ENCODE results near the gene BORA. TPM values are rescaled to one million over a fixed set of nuclear protein-coding genes. Genes with fewer than 3 reads are reported as not detected.
"Not testable (repeated sequence)": the region's sequence is repeated elsewhere in the genome, so short reads cannot be mapped to it uniquely, and the experiment has no call there.

BORA gene
- total RNA-seq, 1 experiment from 2014 or later, result 8.0 TPM

GRCh38 chr13:72716776-72717175 is 10.9 kb upstream of the BORA start:
- in situ Hi-C loops (cut with HindIII; ENCODE audit: low pct_unique_long_range_greater_than_20kb, low sequenced_read_pairs) (no loop called here), intact Hi-C loops (cut with micrococcal nuclease; ENCODE audit: unreplicated experiment) (no loop called here)
- ChIA-PET CTCF (no interaction called here), POLR2A (no interaction called here)
- Histone ChIP-seq H3K9me3 (ENCODE audit: control insufficient read depth, insufficient read depth, low read depth, low read length) (no peaks in the 10 kb centered on the region), H3K27me3 (ENCODE audit: control insufficient read depth, insufficient read depth, low read length) (no peaks in the 10 kb centered on the region), H3K4me1 (ENCODE audit: control insufficient read depth, insufficient read depth, low read length) (no peaks in the 10 kb centered on the region), H3K4me3 (ENCODE audit: low read depth in 2 of 2, low read length in 2 of 2) (no peak overlapping the region), H3K27ac (ENCODE audit: low read length) (no peak overlapping the region), H3K36me3 (ENCODE audit: control insufficient read depth, insufficient read depth, low read length) (no peaks in the 10 kb centered on the region)
- ATAC-seq (no peak), DNase-seq (ENCODE audit: low read depth, low spot score) (no peak)
- no peak for TF ChIP-seq TCF7L2 (IDR thresholded peaks at IDR 0.05; ENCODE audit: low read depth, low read length)
- TF ChIP-seq SIN3A (IDR thresholded peaks at IDR 0.05; ENCODE audit: borderline replicate concordance, insufficient read depth, low read depth, low read length), result no peak
- TF ChIP-seq POLR2AphosphoS5 (IDR thresholded peaks at IDR 0.05; ENCODE audit: low read depth, low read length), result no peak
- TF ChIP-seq CTCF (IDR thresholded peaks at IDR 0.05), result no peak
- TF ChIP-seq, protein P1, sequence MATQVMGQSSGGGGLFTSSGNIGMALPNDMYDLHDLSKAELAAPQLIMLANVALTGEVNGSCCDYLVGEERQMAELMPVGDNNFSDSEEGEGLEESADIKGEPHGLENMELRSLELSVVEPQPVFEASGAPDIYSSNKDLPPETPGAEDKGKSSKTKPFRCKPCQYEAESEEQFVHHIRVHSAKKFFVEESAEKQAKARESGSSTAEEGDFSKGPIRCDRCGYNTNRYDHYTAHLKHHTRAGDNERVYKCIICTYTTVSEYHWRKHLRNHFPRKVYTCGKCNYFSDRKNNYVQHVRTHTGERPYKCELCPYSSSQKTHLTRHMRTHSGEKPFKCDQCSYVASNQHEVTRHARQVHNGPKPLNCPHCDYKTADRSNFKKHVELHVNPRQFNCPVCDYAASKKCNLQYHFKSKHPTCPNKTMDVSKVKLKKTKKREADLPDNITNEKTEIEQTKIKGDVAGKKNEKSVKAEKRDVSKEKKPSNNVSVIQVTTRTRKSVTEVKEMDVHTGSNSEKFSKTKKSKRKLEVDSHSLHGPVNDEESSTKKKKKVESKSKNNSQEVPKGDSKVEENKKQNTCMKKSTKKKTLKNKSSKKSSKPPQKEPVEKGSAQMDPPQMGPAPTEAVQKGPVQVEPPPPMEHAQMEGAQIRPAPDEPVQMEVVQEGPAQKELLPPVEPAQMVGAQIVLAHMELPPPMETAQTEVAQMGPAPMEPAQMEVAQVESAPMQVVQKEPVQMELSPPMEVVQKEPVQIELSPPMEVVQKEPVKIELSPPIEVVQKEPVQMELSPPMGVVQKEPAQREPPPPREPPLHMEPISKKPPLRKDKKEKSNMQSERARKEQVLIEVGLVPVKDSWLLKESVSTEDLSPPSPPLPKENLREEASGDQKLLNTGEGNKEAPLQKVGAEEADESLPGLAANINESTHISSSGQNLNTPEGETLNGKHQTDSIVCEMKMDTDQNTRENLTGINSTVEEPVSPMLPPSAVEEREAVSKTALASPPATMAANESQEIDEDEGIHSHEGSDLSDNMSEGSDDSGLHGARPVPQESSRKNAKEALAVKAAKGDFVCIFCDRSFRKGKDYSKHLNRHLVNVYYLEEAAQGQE (IDR thresholded peaks at IDR 0.05; ENCODE audit: insufficient read depth in 1 of 2, low read depth in 2 of 2, low read length in 1 of 2), result no peak
- no TSS peak for BruUV-seq (replicated peaks)

GRCh38 chr13:72726185-72726584 is 1.5 kb upstream of the BORA start:
- POLR2A ChIA-PET; H3K9me3 ChIP-seq (ENCODE audit: control insufficient read depth, insufficient read depth, low read depth, low read length); ATAC-seq; intact Hi-C loops (cut with micrococcal nuclease; ENCODE audit: unreplicated experiment); DNase-seq (ENCODE audit: low read depth, low spot score); H3K36me3 ChIP-seq (ENCODE audit: control insufficient read depth, insufficient read depth, low read length); CTCF ChIA-PET; in situ Hi-C loops (cut with HindIII; ENCODE audit: low pct_unique_long_range_greater_than_20kb, low sequenced_read_pairs); H3K27me3 ChIP-seq (ENCODE audit: control insufficient read depth, insufficient read depth, low read length); H3K4me1 ChIP-seq (ENCODE audit: control insufficient read depth, insufficient read depth, low read length); BruUV-seq (replicated peaks): not testable (repeated sequence)
- peak overlapping the region; percentile 84 to 92 for H3K4me3 ChIP-seq (ENCODE audit: low read depth in 2 of 2, low read length in 2 of 2)
- H3K27ac ChIP-seq (ENCODE audit: low read length), result peak overlapping the region; percentile 82

DNA sequence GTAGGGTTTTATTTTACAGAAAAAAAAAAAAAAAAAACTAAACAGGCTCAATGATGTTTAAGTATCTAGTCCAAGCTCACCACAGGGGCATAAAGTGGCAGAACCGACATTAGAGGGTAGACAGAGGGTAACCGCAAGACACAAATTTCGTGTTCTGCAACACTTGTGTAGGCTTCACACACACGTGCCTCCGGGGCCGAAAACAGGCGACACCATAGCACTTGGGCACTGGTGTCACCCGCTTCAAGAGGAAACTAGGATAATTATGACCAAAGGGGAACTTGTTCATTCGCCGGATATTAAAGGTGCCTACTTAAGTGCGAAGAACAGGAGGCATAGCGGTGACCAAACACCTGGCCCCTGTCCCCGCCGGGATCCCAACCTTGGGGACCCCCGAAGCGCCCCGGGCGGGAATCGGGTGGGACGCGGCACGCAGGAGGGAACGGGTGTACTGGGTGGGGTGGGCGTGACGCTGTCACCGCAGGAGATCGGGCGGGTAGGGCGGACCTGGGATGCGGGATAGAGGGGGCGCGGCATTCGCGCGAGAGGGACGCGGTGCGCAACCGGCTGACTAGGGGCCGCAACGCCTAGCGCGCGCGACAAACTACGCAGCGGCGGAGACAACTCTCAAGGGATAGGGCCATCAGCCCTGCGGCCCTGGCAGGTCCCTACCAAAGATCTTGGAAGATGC is 852 bp upstream of the BORA start:
- intact Hi-C loops (cut with micrococcal nuclease; ENCODE audit: unreplicated experiment) (no loop called here), in situ Hi-C loops (cut with HindIII; ENCODE audit: low pct_unique_long_range_greater_than_20kb, low sequenced_read_pairs) (no loop called here)
- Histone ChIP-seq H3K27ac (ENCODE audit: low read length) (peak overlapping the region; percentile 82), H3K36me3 (ENCODE audit: control insufficient read depth, insufficient read depth, low read length) (peaks cover 5% of the 10 kb centered on the region), H3K27me3 (ENCODE audit: control insufficient read depth, insufficient read depth, low read length) (no peaks in the 10 kb centered on the region), H3K9me3 (ENCODE audit: control insufficient read depth, insufficient read depth, low read depth, low read length) (no peaks in the 10 kb centered on the region), H3K4me3 (ENCODE audit: low read depth in 2 of 2, low read length in 2 of 2) (peak overlapping the region; percentile 84 to 92), H3K4me1 (ENCODE audit: control insufficient read depth, insufficient read depth, low read length) (no peaks in the 10 kb centered on the region; the same call in none of the 2 replicates)
- ChIA-PET POLR2A (no interaction called here), CTCF (no interaction called here)
- no TSS peak for BruUV-seq (replicated peaks)
- DNase-seq (ENCODE audit: low read depth, low spot score), result no peak
- peak; percentile 82 for ATAC-seq
- no peak for TF ChIP-seq SIN3A (IDR thresholded peaks at IDR 0.05; ENCODE audit: borderline replicate concordance, insufficient read depth, low read depth, low read length)
- TF ChIP-seq, protein P1 (IDR thresholded peaks at IDR 0.05; ENCODE audit: insufficient read depth in 1 of 2, low read depth in 2 of 2, low read length in 1 of 2), result no peak
- no peak for TF ChIP-seq CTCF (IDR thresholded peaks at IDR 0.05)
- no peak for TF ChIP-seq TCF7L2 (IDR thresholded peaks at IDR 0.05; ENCODE audit: low read depth, low read length)
- no peak for TF ChIP-seq POLR2AphosphoS5 (IDR thresholded peaks at IDR 0.05; ENCODE audit: low read depth, low read length)

All from Panc1 (cell line).